GM12874 (cell line): ENCODE results near the gene UNC13B.

Experiments used
- CTCF ChIP-seq: IDR thresholded peaks from 2 replicates; pipeline ENCODE4 v1.5.1; 2011; ENCODE audit warnings: low read depth, mild to moderate bottlenecking, control low read depth, low read length, moderate library complexity; ENCODE audit not compliant: insufficient read depth

The UNC13B gene

DNA sequence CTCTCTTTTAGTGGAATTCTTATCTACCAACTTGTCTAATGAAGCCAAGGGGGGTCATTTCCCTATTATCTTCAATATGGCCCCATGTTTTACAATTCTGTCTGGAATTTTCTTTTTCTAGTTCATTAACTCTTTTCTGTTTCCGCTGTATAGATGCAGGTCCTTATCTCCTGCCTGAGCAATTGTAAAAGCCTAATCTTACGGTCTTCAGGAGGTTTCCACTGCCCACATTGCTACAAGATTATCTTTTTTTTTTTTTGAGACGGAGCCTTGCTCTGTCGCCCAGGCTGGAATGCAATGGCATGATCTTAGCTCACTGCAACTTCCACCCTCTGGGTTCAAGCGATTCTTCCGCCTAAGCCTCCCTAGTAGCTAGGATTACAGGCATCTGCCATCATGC, 132.3 kb downstream of the UNC13B start:
- TF ChIP-seq CTCF, result no peak

GRCh38 chr9:35294556-35294955, 132.7 kb downstream of the UNC13B start:
- no peak for TF ChIP-seq CTCF

DNA sequence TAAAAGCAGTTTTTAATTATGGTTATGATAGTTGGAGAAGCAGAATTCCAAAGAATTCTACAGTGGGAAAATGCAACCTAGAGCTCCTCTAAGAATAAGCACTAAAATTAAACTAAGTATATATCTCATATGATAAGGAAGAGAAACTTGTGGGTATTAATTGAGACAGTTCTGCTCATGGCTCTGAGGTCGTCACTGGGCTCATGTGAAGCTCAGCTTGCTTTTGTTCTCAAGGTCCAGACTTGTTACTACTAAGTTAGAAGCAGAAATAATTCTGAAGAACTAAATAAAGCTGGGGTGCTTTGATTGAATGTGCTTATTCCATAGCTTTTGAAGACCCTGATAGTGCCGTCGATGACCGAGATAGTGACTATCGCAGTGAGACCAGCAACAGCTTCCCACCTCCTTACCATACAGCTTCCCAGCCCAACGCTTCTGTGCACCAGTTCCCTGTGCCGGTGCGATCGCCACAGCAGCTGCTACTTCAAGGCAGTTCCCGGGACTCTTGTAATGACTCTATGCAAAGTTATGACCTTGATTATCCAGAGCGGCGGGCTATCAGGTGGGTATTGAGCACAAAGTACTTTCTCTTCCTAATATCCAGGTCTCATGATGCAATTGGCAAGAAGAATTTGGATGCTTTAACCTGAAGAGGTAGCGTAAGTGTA, 133.7 kb downstream of the UNC13B start:
- TF ChIP-seq CTCF, result no peak

DNA sequence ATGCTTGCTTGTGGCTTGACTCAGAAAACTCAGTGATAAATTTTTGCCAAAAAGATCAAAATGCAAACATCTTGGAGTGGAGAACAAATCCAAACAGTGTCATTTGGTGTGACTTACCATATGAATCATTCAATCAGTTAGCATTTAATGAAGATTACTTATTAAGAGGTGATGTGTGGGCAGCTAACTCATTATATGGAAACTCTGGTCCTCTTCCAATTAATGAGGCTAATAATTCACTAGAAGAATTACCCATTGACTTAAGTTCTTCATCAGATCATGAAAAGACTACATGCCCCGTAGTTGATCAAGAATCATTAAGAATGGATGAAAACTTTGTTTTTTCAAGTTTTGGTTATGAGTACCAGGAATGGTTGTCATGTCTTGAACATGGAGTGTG, 141.8 kb downstream of the UNC13B start:
- TF ChIP-seq CTCF, result no peak

GRCh38 chr9:35306283-35306682, 144.5 kb downstream of the UNC13B start:
- no peak for TF ChIP-seq CTCF

- no peak for TF ChIP-seq CTCF
Observed at GRCh38 chr9:35308316-35308715, 146.5 kb downstream of the UNC13B start.

- no peak for TF ChIP-seq CTCF
Observed at GRCh38 chr9:35311891-35312639, 150.3 kb downstream of the UNC13B start.
